ENCODE results near the gene FOSL2. TPM values are rescaled to one million over a fixed set of nuclear protein-coding genes. Genes with fewer than 3 reads are reported as not detected.
A peak's percentile ranks its signal among the peaks of the same experiment; 100 is the strongest.

FOSL2 gene
- total RNA-seq, 1 donor from 2014 or later: 213 TPM

DNA sequence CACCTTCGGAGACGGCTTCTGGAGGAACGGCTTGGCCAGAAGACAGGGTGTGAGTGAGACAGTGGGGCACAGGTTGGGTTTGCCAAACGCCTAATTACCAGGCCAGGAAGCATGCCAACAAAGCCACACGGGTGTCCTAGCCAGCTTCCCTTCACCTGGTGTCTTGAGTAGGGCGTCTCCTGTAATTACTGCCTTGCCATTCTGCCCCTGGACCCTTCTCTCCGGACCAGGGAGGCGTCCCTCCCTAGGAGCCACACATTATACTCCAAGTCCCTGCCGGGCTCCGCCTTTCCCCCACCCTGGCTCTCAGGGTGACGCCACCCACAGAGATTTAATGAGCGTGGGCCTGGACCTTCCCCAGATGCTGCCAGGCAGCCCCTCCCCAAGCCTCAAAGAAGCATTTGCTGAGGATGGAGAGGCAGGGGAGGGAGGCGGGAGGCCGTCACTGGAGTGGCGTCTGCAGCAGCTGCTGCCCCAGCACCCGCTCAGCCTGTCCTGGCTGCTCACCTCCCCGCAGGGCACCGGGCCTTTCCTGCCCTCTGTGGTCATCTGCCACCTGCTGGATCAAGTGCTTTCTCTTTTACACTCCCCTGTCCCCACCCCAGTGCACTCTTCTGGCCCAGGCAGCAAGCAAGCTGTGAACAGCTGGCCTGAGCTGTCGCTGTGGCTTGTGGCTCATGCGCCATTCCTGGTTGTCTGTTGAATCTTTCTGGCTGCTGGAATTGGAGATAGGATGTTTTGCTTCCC lies 20.7 kb downstream of the FOSL2 start:
- TF ChIP-seq, protein P1, sequence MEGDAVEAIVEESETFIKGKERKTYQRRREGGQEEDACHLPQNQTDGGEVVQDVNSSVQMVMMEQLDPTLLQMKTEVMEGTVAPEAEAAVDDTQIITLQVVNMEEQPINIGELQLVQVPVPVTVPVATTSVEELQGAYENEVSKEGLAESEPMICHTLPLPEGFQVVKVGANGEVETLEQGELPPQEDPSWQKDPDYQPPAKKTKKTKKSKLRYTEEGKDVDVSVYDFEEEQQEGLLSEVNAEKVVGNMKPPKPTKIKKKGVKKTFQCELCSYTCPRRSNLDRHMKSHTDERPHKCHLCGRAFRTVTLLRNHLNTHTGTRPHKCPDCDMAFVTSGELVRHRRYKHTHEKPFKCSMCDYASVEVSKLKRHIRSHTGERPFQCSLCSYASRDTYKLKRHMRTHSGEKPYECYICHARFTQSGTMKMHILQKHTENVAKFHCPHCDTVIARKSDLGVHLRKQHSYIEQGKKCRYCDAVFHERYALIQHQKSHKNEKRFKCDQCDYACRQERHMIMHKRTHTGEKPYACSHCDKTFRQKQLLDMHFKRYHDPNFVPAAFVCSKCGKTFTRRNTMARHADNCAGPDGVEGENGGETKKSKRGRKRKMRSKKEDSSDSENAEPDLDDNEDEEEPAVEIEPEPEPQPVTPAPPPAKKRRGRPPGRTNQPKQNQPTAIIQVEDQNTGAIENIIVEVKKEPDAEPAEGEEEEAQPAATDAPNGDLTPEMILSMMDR (IDR thresholded peaks at IDR 0.05): peak in 1 of 3 experiments; percentile 22
- TF ChIP-seq POLR2A (IDR thresholded peaks at IDR 0.05) (no peak), POLR2AphosphoS5 (IDR thresholded peaks at IDR 0.05; ENCODE audit: insufficient read depth in 1 of 2, low read depth in 1 of 2) (peak; percentile 9 to 92)
- H3K4me1 ChIP-seq: peaks cover 70% of the 10 kb centered on the region
- H3K36me3 ChIP-seq: peaks cover 6 to 78% of the 10 kb centered on the region in 2 donors
- no peaks in the 10 kb centered on the region for H3K27me3 ChIP-seq
- no peaks in the 10 kb centered on the region for H3K9me3 ChIP-seq
- H3K4me3 ChIP-seq: no peak overlapping the region
- no peak for DNase-seq (ENCODE audit: extremely low spot score in 2 of 2)
- intact Hi-C loops (cut with DNase I): no loop called here
- peak overlapping the region; percentile 61 for H3K27ac ChIP-seq

- Histone ChIP-seq H3K4me3 (no peak overlapping the region), H3K27ac (peak overlapping the region; percentile 61), H3K9me3 (no peaks in the 10 kb centered on the region), H3K36me3 (peaks cover 6 to 76% of the 10 kb centered on the region in 2 donors), H3K27me3 (no peaks in the 10 kb centered on the region), H3K4me1 (peaks cover 64% of the 10 kb centered on the region)
- peak in 1 of 2 donors; percentile 70 for TF ChIP-seq POLR2AphosphoS5 (IDR thresholded peaks at IDR 0.05; ENCODE audit: insufficient read depth in 1 of 2, low read depth in 1 of 2)
- TF ChIP-seq, protein P1 (IDR thresholded peaks at IDR 0.05): no peak
- intact Hi-C loops (cut with DNase I): no loop called here
- no peak for DNase-seq (ENCODE audit: extremely low spot score in 2 of 2)
Observed at GRCh38 chr2:28413899-28414295, 21.2 kb downstream of the FOSL2 start.

- Histone ChIP-seq H3K36me3 (peaks cover 6 to 70% of the 10 kb centered on the region in 2 donors), H3K4me1 (peaks cover 57% of the 10 kb centered on the region), H3K27ac (peak overlapping the region; percentile 61), H3K4me3 (no peak overlapping the region), H3K9me3 (no peaks in the 10 kb centered on the region), H3K27me3 (no peaks in the 10 kb centered on the region)
- no peak for DNase-seq (ENCODE audit: extremely low spot score in 2 of 2)
- intact Hi-C loops (cut with DNase I): no loop called here
- no peak for TF ChIP-seq POLR2AphosphoS5 (IDR thresholded peaks at IDR 0.05; ENCODE audit: insufficient read depth in 1 of 2, low read depth in 1 of 2)
Observed at GRCh38 chr2:28414583-28414982, 21.9 kb downstream of the FOSL2 start.

DNA sequence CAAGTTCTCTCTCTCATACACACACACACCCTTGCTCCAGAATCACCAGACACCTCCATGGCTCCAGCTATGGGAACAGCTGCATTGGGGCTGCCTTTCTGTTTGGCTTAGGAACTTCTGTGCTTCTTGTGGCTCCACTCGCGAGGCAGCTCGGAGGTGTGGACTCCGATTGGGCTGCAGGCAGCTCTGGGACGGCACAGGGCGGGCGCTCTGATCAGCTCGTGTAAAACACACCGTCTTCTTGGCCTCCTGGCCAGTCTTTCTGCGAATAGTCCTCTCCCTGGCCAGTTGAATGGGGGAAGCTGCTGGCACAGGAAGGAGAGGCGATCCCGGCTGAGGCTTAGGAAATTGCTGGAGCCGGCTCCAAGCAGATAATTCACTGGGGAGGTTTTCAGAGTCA lies 22.4 kb downstream of the FOSL2 start:
- H3K4me3 ChIP-seq: no peak overlapping the region
- no peaks in the 10 kb centered on the region for H3K9me3 ChIP-seq
- H3K36me3 ChIP-seq: peaks cover 6 to 65% of the 10 kb centered on the region in 2 donors
- TF ChIP-seq POLR2A (IDR thresholded peaks at IDR 0.05): no peak
- peak in 1 of 2 donors; percentile 77 for TF ChIP-seq POLR2AphosphoS5 (IDR thresholded peaks at IDR 0.05; ENCODE audit: insufficient read depth in 1 of 2, low read depth in 1 of 2)
- intact Hi-C loops (cut with DNase I): no loop called here
- H3K27ac ChIP-seq: peak overlapping the region; percentile 61
- peaks cover 53% of the 10 kb centered on the region for H3K4me1 ChIP-seq
- DNase-seq (ENCODE audit: extremely low spot score in 2 of 2): no peak
- H3K27me3 ChIP-seq: no peaks in the 10 kb centered on the region

DNA sequence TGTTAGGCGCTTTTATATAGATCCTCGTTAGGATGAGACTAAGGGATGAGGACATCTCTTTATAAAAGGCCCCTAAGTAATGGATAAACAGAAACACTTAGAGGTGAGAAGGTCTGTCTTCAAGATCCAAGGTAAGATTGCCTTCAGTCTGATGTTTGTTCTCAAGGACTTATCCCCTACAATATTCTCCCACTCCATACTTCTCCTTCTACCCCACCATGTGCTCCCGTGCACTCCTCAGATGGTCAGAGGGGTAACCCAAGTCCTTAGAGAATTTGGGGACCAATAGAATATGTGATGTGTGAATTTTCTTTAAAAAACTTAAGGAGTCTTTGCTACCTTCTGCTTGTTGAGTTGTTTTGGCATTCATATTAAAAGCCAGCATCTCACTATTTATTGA lies 23.1 kb downstream of the FOSL2 start:
- Histone ChIP-seq H3K27ac (no peak overlapping the region), H3K9me3 (no peaks in the 10 kb centered on the region)

More for the DNA sequence above, 23.1 kb downstream of the FOSL2 start:
- H3K4me3 ChIP-seq: no peak overlapping the region
- peaks cover 6 to 58% of the 10 kb centered on the region in 2 donors for H3K36me3 ChIP-seq
- no peaks in the 10 kb centered on the region for H3K27me3 ChIP-seq
- H3K4me1 ChIP-seq: peaks cover 46% of the 10 kb centered on the region
- TF ChIP-seq POLR2AphosphoS5 (IDR thresholded peaks at IDR 0.05; ENCODE audit: insufficient read depth in 1 of 2, low read depth in 1 of 2): no peak
- TF ChIP-seq POLR2A (IDR thresholded peaks at IDR 0.05): no peak
- TF ChIP-seq, protein P1 (IDR thresholded peaks at IDR 0.05): no peak
- DNase-seq (ENCODE audit: extremely low spot score in 2 of 2): no peak
- intact Hi-C loops (cut with DNase I): no loop called here

Measured in vagina (tissue), 2 donors.